Natural killer cell (primary cell): ENCODE results near the gene SCARB2. TPM values are rescaled to one million over a fixed set of nuclear protein-coding genes. Genes with fewer than 3 reads are reported as not detected.

ENCODE experiments used
- ATAC-seq, 3 donors: fragments of 150-1000 bp in 2 of 3; fragments of 200-7000 bp in 1 of 3; cut with Tn5 transposase; 1 replicate in 1 of 3; 2 replicates in 2 of 3; pipeline ENCODE4 v1.10.0; 2021; ENCODE audit warnings: mild to moderate bottlenecking in 2 of 3, moderate library complexity in 2 of 3
- DNase-seq, 2 donors: peaks; one replicate each; pipeline versions ENCODE4 v3.0.0 to v3.0.0-alpha.2; 2013 to 2021; ENCODE audit warnings: mixed read lengths in 1 of 2
- H3K27ac ChIP-seq: one replicate; pipeline ENCODE4 v1.5.1; 2013; ENCODE audit warnings: mild to moderate bottlenecking, low read length
- H3K27me3 ChIP-seq: one replicate; pipeline ENCODE4 v1.6.1; 2013; ENCODE audit warnings: low read length; ENCODE audit not compliant: control insufficient read depth, insufficient read depth
- H3K36me3 ChIP-seq: one replicate; pipeline ENCODE4 v1.6.1; 2013; ENCODE audit warnings: low read length; ENCODE audit not compliant: control insufficient read depth, insufficient read depth
- H3K4me1 ChIP-seq: one replicate; pipeline ENCODE4 v1.6.1; 2013; ENCODE audit warnings: low read length; ENCODE audit not compliant: control insufficient read depth, insufficient read depth
- H3K4me3 ChIP-seq: one replicate; pipeline ENCODE4 v1.5.1; 2013; ENCODE audit warnings: low read length
- H3K9me3 ChIP-seq: one replicate; pipeline ENCODE4 v1.6.1; 2013; ENCODE audit warnings: low read length; ENCODE audit not compliant: control insufficient read depth, insufficient read depth
- H3K27ac Mint-ChIP-seq, 2 donors: one replicate each; pipeline ENCODE4 v1.8.0; 2022; ENCODE audit warnings: mild to moderate bottlenecking in 2 of 2, mixed read lengths in 2 of 2, moderate library complexity in 1 of 2
- H3K27me3 Mint-ChIP-seq, 2 donors: one replicate each; pipeline ENCODE4 v1.8.0; 2022; ENCODE audit warnings: low read depth in 2 of 2, mixed read lengths in 2 of 2
- H3K36me3 Mint-ChIP-seq: one replicate; pipeline ENCODE4 v1.8.0; 2022; ENCODE audit warnings: mixed read lengths
- H3K4me1 Mint-ChIP-seq, 2 donors: one replicate each; pipeline ENCODE4 v1.8.0; 2022; ENCODE audit warnings: mixed read lengths in 2 of 2
- H3K4me3 Mint-ChIP-seq: one replicate; pipeline ENCODE4 v1.8.0; 2022; ENCODE audit warnings: mild to moderate bottlenecking, moderate library complexity, mixed read lengths
- H3K9me3 Mint-ChIP-seq, 2 donors: one replicate each; pipeline ENCODE4 v1.8.0; 2022; ENCODE audit warnings: mixed read lengths in 2 of 2
- CTCF ChIP-seq: fragments of 200-600 bp; IDR thresholded peaks from one replicate; pipeline ENCODE4 v1.8.0; 2022; ENCODE audit warnings: antibody characterized with exemption
- WGBS: methylation state at CpG from one replicate; pipeline ENCODE4 v1.1.7; 2013; ENCODE audit warnings: missing lambda C conversion rate; ENCODE audit not compliant: insufficient coverage; 5-methylcytosine and 5-hydroxymethylcytosine counted together
- intact Hi-C: fragments of 100-400 bp; cut with micrococcal nuclease; formaldehyde crosslinking; loops from one replicate; pipeline ENCODE4 v1.14.2; 2022
- total RNA-seq, 4 donors: library from RNA; stranded (reverse); fragments of 120-200 nt in 1 of 4; gene quantifications; one replicate each; pipeline versions ENCODE4 v1.2.3 to v1.2.4, GENCODE V29; 2013 to 2022

Gene SCARB2
- total RNA-seq, 3 donors from 2014 or later (not counting 1 experiment from before 2014, with no cell fraction given), result 22.0 to 39.0 (median 30.4) TPM

GRCh38 chr4:76208005-76208765 lies 5.4 kb downstream of the SCARB2 start:
- 52% methylated on average over 9 of the region's 9 CpGs for WGBS
- intact Hi-C loops, result no loop called here
- no peak overlapping the region for H3K27ac ChIP-seq
- H3K9me3 Mint-ChIP-seq, result no peaks in the 10 kb centered on the region
- ATAC-seq (no peak), DNase-seq (no peak)
- peaks cover 13% of the 10 kb centered on the region for H3K4me1 ChIP-seq
- no peaks in the 10 kb centered on the region for H3K36me3 Mint-ChIP-seq
- H3K4me3 Mint-ChIP-seq, result no peak overlapping the region
- peak overlapping the region; percentile 51 to 61 for H3K27ac Mint-ChIP-seq
- H3K36me3 ChIP-seq, result no peaks in the 10 kb centered on the region
- TF ChIP-seq CTCF, result no peak
- no peaks in the 10 kb centered on the region for H3K27me3 ChIP-seq
- no peaks in the 10 kb centered on the region for H3K9me3 ChIP-seq
- H3K4me3 ChIP-seq, result no peak overlapping the region
- no peaks in the 10 kb centered on the region for H3K27me3 Mint-ChIP-seq
- peaks cover 48 to 54% of the 10 kb centered on the region in 2 donors for H3K4me1 Mint-ChIP-seq

GRCh38 chr4:76207549-76207948 lies 6.1 kb downstream of the SCARB2 start:
- Histone ChIP-seq H3K9me3 (no peaks in the 10 kb centered on the region), H3K27ac (no peak overlapping the region), H3K36me3 (no peaks in the 10 kb centered on the region), H3K27me3 (no peaks in the 10 kb centered on the region), H3K4me1 (peaks cover 7% of the 10 kb centered on the region), H3K4me3 (no peak overlapping the region)
- Mint-ChIP-seq H3K9me3 (no peaks in the 10 kb centered on the region), H3K4me3 (no peak overlapping the region), H3K36me3 (no peaks in the 10 kb centered on the region), H3K27ac (no peak overlapping the region), H3K4me1 (peaks cover 42 to 48% of the 10 kb centered on the region in 2 donors), H3K27me3 (no peaks in the 10 kb centered on the region)
- no peak for ATAC-seq
- intact Hi-C loops, result no loop called here
- DNase-seq, result no peak
- TF ChIP-seq CTCF, result no peak

- 95% methylated on average over 6 of the region's 7 CpGs for WGBS
- Histone ChIP-seq H3K27me3 (no peaks in the 10 kb centered on the region), H3K9me3 (no peaks in the 10 kb centered on the region), H3K4me3 (no peak overlapping the region), H3K4me1 (peaks cover 4% of the 10 kb centered on the region), H3K27ac (no peak overlapping the region), H3K36me3 (no peaks in the 10 kb centered on the region)
- intact Hi-C loops, result no loop called here
- H3K36me3 Mint-ChIP-seq, result no peaks in the 10 kb centered on the region
- H3K27ac Mint-ChIP-seq, result no peak overlapping the region
- H3K9me3 Mint-ChIP-seq, result no peaks in the 10 kb centered on the region
- H3K4me3 Mint-ChIP-seq, result no peak overlapping the region
- no peak for ATAC-seq
- DNase-seq, result no peak
- no peaks in the 10 kb centered on the region for H3K27me3 Mint-ChIP-seq
- peaks cover 30 to 37% of the 10 kb centered on the region in 2 donors for H3K4me1 Mint-ChIP-seq
- TF ChIP-seq CTCF, result no peak
These were observed 7.2 kb downstream of the SCARB2 start for GRCh38 chr4:76206222-76206942.
